GM23338 (cell line): ENCODE results near the gene ZNF267. TPM values are rescaled to one million over a fixed set of nuclear protein-coding genes. Genes with fewer than 3 reads are reported as not detected.

Experiments used
- ATAC-seq: fragments of 200-7000 bp; cut with Tn5 transposase; 3 replicates; pipeline ENCODE4 v1.9.1; 2020
- DNase-seq: peaks from one replicate; pipeline ENCODE4 v3.0.0-alpha.2; 2015; ENCODE audit warnings: low spot score
- H2AFZ ChIP-seq: fragments of 200-600 bp; sonication (generic); 2 replicates; pipeline ENCODE4 v1.8.0; 2016; ENCODE audit warnings: antibody characterized with exemption, mild to moderate bottlenecking, moderate library complexity
- H3F3A ChIP-seq: fragments of 200-600 bp; sonication (generic); replicated peaks from 2 replicates; pipeline ENCODE4 v1.8.0; 2017; ENCODE audit warnings: antibody characterized with exemption, mixed run types, low read depth
- H3K27ac ChIP-seq: fragments of 200-600 bp; sonication (generic); 2 replicates; pipeline ENCODE4 v1.6.1; 2016; ENCODE audit warnings: low read depth
- H3K27me3 ChIP-seq: fragments of 200-600 bp; sonication (generic); 2 replicates; pipeline ENCODE4 v1.8.0; 2016; ENCODE audit warnings: mild to moderate bottlenecking, mixed run types, moderate library complexity; ENCODE audit not compliant: insufficient read depth
- H3K36me3 ChIP-seq: fragments of 200-600 bp; sonication (generic); 2 replicates; pipeline ENCODE4 v1.8.0; 2016; ENCODE audit warnings: mild to moderate bottlenecking; ENCODE audit not compliant: insufficient read depth
- H3K4me1 ChIP-seq: fragments of 200-600 bp; sonication (generic); 2 replicates; pipeline ENCODE4 v1.8.0; 2016; ENCODE audit warnings: mild to moderate bottlenecking, moderate library complexity; ENCODE audit not compliant: insufficient read depth
- H3K4me2 ChIP-seq: fragments of 200-600 bp; sonication (generic); 2 replicates; pipeline ENCODE4 v1.7.1; 2017; ENCODE audit warnings: mixed run types
- H3K4me3 ChIP-seq: fragments of 200-600 bp; sonication (generic); 2 replicates; pipeline ENCODE4 v1.6.1; 2016; ENCODE audit warnings: mixed run types
- H3K79me2 ChIP-seq: fragments of 200-600 bp; sonication (generic); replicated peaks from 2 replicates; pipeline ENCODE4 v1.8.0; 2017; ENCODE audit warnings: mild to moderate bottlenecking; ENCODE audit not compliant: insufficient read depth
- H3K9me2 ChIP-seq: fragments of 200-600 bp; sonication (generic); 2 replicates; pipeline ENCODE4 v1.8.0; 2017; ENCODE audit not compliant: insufficient read depth
- H4K20me1 ChIP-seq: fragments of 200-600 bp; sonication (generic); replicated peaks from 2 replicates; pipeline ENCODE4 v1.8.0; 2017; ENCODE audit warnings: mild to moderate bottlenecking; ENCODE audit not compliant: insufficient read depth
- H3K27ac Mint-ChIP-seq: 2 replicates; pipeline ENCODE4 v1.8.0; 2020; ENCODE audit warnings: inconsistent platforms, mild to moderate bottlenecking, moderate library complexity, mixed read lengths
- H3K27me3 Mint-ChIP-seq: 3 replicates; pipeline ENCODE4 v1.8.0; 2022; ENCODE audit warnings: low read depth, mild to moderate bottlenecking, moderate library complexity, mixed read lengths, inconsistent platforms; ENCODE audit not compliant: insufficient read depth, poor library complexity
- H3K36me3 Mint-ChIP-seq: 3 replicates; pipeline ENCODE4 v1.8.0; 2021; ENCODE audit warnings: low read depth, mild to moderate bottlenecking, inconsistent platforms, moderate library complexity, mixed read lengths
- H3K4me1 Mint-ChIP-seq: 3 replicates; pipeline ENCODE4 v1.8.0; 2020; ENCODE audit warnings: mild to moderate bottlenecking, inconsistent platforms, mixed read lengths
- H3K4me3 Mint-ChIP-seq: 3 replicates; pipeline ENCODE4 v1.8.0; 2021; ENCODE audit warnings: moderate library complexity, mild to moderate bottlenecking, inconsistent platforms, mixed read lengths
- H3K9me3 Mint-ChIP-seq: 3 replicates; pipeline ENCODE4 v1.8.0; 2020; ENCODE audit warnings: moderate library complexity, mild to moderate bottlenecking, inconsistent platforms, mixed read lengths
- CREB1 ChIP-seq: fragments of 250-450 bp; sonication (Bioruptor Pico); IDR thresholded peaks from 2 replicates; pipeline ENCODE4 v1.5.0; 2020; ENCODE audit warnings: low read depth, mild to moderate bottlenecking, moderate library complexity
- CTCF ChIP-seq, 2 experiments: fragments of 200-600 bp in 1 of 2; sonication (generic) in 1 of 2; conservative IDR thresholded peaks; 2 replicates each; pipeline versions ENCODE4 v1.5.1 to v1.6.1; 2016 to 2017; ENCODE audit warnings: antibody characterized with exemption in 2 of 2, low read depth in 2 of 2, mild to moderate bottlenecking in 2 of 2, moderate library complexity in 1 of 2
- EZH2 ChIP-seq: fragments of 200-600 bp; sonication (generic); IDR thresholded peaks from one replicate; pipeline ENCODE4 v1.8.0; 2017; ENCODE audit warnings: antibody characterized with exemption, mild to moderate bottlenecking, low read depth; ENCODE audit not compliant: unreplicated experiment
- EZH2phosphoT487 ChIP-seq: fragments of 200-600 bp; sonication (generic); IDR thresholded peaks from one replicate; pipeline ENCODE4 v1.8.1; 2018; ENCODE audit warnings: antibody characterized with exemption; ENCODE audit not compliant: unreplicated experiment
- JUNB ChIP-seq: IDR thresholded peaks from one replicate; pipeline ENCODE4 v1.6.1; 2016; ENCODE audit warnings: antibody characterized with exemption; ENCODE audit not compliant: unreplicated experiment
- NANOG ChIP-seq: IDR thresholded peaks from 2 replicates; pipeline ENCODE4 v1.6.1; 2016; ENCODE audit warnings: antibody characterized with exemption, borderline replicate concordance
- POLR2AphosphoS5 ChIP-seq: IDR thresholded peaks from 2 replicates; pipeline ENCODE4 v1.6.1; 2016; ENCODE audit warnings: antibody characterized with exemption, low read depth
- REST ChIP-seq: IDR thresholded peaks from one replicate; pipeline ENCODE4 v1.6.1; 2018; ENCODE audit warnings: antibody characterized with exemption; ENCODE audit not compliant: unreplicated experiment
- STAT1 ChIP-seq: IDR thresholded peaks from one replicate; pipeline ENCODE4 v1.6.1; 2016; ENCODE audit warnings: antibody characterized with exemption; ENCODE audit not compliant: unreplicated experiment
- ZNF114 ChIP-seq: fragments of 250-450 bp; sonication (Bioruptor Pico); IDR thresholded peaks from 2 replicates; pipeline ENCODE4 v1.5.0; 2020; ENCODE audit warnings: mild to moderate bottlenecking, moderate library complexity
- ZNF331 ChIP-seq: fragments of 250-450 bp; sonication (Bioruptor Pico); IDR thresholded peaks from 2 replicates; pipeline ENCODE4 v1.5.0; 2020; ENCODE audit warnings: low read depth, mild to moderate bottlenecking, moderate library complexity
- polyA plus RNA-seq: library from polyadenylated mRNA; unstranded; fragments of >200 nt; fragmentation: Nextera tagmentation; extraction: Ambion mirVana; gene quantifications from 2 replicates; pipeline ENCODE4 v1.2.1, GENCODE V29; 2016
- total RNA-seq: library from RNA; depleted of rRNA; stranded (reverse); fragments of >200 nt; shearing (Covaris generic); gene quantifications from 2 replicates; pipeline ENCODE4 v1.2.3, GENCODE V29; 2014
- TF ChIP-seq, protein P1 (sequence below): fragments of 250-450 bp; sonication (Bioruptor Pico); IDR thresholded peaks from 2 replicates; pipeline ENCODE4 v1.5.0; 2020; ENCODE audit warnings: mild to moderate bottlenecking, moderate library complexity
- TF ChIP-seq, protein P2 (sequence below): IDR thresholded peaks from 2 replicates; pipeline ENCODE4 v1.6.1; 2016; ENCODE audit warnings: antibody characterized with exemption

The ZNF267 gene
- total and polyA plus RNA-seq, 2 experiments from 2014 or later: 13.8 to 31.7 TPM

- H3K9me2 ChIP-seq: no peaks in the 10 kb centered on the region
- H3K36me3 ChIP-seq: no peaks in the 10 kb centered on the region
- no peaks in the 10 kb centered on the region for H4K20me1 ChIP-seq
- H3K4me1 Mint-ChIP-seq: no peaks in the 10 kb centered on the region
- no peak overlapping the region for H3K4me3 ChIP-seq
- no peaks in the 10 kb centered on the region for H3K4me1 ChIP-seq
- H3K9me3 Mint-ChIP-seq: peaks cover 91% of the 10 kb centered on the region
- H3F3A ChIP-seq: no peaks in the 10 kb centered on the region
- TF ChIP-seq EZH2 (no peak), POLR2AphosphoS5 (no peak), ZNF114 (CRISPR knock-in tag) (no peak), JUNB (no peak), CTCF (conservative IDR thresholded peaks at IDR 0.05; ENCODE audit: low read depth in 2 of 2) (no peak), ZNF331 (CRISPR knock-in tag) (no peak), REST (no peak), CREB1 (CRISPR knock-in tag) (no peak), NANOG (no peak), STAT1 (no peak), EZH2phosphoT487 (no peak)
- TF ChIP-seq, protein P1, sequence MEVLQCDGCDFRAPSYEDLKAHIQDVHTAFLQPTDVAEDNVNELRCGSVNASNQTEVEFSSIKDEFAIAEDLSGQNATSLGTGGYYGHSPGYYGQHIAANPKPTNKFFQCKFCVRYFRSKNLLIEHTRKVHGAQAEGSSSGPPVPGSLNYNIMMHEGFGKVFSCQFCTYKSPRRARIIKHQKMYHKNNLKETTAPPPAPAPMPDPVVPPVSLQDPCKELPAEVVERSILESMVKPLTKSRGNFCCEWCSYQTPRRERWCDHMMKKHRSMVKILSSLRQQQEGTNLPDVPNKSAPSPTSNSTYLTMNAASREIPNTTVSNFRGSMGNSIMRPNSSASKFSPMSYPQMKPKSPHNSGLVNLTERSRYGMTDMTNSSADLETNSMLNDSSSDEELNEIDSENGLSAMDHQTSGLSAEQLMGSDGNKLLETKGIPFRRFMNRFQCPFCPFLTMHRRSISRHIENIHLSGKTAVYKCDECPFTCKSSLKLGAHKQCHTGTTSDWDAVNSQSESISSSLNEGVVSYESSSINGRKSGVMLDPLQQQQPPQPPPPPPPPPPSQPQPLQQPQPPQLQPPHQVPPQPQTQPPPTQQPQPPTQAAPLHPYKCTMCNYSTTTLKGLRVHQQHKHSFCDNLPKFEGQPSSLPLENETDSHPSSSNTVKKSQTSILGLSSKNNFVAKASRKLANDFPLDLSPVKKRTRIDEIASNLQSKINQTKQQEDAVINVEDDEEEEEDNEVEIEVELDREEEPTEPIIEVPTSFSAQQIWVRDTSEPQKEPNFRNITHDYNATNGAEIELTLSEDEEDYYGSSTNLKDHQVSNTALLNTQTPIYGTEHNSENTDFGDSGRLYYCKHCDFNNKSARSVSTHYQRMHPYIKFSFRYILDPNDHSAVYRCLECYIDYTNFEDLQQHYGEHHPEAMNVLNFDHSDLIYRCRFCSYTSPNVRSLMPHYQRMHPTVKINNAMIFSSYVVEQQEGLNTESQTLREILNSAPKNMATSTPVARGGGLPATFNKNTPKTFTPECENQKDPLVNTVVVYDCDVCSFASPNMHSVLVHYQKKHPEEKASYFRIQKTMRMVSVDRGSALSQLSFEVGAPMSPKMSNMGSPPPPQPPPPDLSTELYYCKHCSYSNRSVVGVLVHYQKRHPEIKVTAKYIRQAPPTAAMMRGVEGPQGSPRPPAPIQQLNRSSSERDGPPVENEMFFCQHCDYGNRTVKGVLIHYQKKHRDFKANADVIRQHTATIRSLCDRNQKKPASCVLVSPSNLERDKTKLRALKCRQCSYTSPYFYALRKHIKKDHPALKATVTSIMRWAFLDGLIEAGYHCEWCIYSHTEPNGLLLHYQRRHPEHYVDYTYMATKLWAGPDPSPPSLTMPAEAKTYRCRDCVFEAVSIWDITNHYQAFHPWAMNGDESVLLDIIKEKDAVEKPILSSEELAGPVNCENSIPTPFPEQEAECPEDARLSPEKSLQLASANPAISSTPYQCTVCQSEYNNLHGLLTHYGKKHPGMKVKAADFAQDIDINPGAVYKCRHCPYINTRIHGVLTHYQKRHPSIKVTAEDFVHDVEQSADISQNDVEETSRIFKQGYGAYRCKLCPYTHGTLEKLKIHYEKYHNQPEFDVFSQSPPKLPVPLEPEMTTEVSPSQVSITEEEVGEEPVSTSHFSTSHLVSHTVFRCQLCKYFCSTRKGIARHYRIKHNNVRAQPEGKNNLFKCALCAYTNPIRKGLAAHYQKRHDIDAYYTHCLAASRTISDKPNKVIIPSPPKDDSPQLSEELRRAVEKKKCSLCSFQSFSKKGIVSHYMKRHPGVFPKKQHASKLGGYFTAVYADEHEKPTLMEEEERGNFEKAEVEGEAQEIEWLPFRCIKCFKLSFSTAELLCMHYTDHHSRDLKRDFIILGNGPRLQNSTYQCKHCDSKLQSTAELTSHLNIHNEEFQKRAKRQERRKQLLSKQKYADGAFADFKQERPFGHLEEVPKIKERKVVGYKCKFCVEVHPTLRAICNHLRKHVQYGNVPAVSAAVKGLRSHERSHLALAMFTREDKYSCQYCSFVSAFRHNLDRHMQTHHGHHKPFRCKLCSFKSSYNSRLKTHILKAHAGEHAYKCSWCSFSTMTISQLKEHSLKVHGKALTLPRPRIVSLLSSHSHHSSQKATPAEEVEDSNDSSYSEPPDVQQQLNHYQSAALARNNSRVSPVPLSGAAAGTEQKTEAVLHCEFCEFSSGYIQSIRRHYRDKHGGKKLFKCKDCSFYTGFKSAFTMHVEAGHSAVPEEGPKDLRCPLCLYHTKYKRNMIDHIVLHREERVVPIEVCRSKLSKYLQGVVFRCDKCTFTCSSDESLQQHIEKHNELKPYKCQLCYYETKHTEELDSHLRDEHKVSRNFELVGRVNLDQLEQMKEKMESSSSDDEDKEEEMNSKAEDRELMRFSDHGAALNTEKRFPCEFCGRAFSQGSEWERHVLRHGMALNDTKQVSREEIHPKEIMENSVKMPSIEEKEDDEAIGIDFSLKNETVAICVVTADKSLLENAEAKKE (CRISPR knock-in tag): no peak
- TF ChIP-seq, protein P2, sequence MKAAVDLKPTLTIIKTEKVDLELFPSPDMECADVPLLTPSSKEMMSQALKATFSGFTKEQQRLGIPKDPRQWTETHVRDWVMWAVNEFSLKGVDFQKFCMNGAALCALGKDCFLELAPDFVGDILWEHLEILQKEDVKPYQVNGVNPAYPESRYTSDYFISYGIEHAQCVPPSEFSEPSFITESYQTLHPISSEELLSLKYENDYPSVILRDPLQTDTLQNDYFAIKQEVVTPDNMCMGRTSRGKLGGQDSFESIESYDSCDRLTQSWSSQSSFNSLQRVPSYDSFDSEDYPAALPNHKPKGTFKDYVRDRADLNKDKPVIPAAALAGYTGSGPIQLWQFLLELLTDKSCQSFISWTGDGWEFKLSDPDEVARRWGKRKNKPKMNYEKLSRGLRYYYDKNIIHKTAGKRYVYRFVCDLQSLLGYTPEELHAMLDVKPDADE: no peak
- H3K27me3 ChIP-seq: no peaks in the 10 kb centered on the region
- no peak overlapping the region for H3K27ac ChIP-seq
- no peak overlapping the region for H2AFZ ChIP-seq
- DNase-seq: no peak
- no peak overlapping the region for H3K27ac Mint-ChIP-seq
- no peak for ATAC-seq
- H3K79me2 ChIP-seq: no peaks in the 10 kb centered on the region
- no peak overlapping the region for H3K4me2 ChIP-seq
- H3K27me3 Mint-ChIP-seq: peaks cover 2% of the 10 kb centered on the region
- no peak overlapping the region for H3K4me3 Mint-ChIP-seq
- H3K36me3 Mint-ChIP-seq: peaks cover 2% of the 10 kb centered on the region; the same call in 2 of the 3 replicates
Observed at GRCh38 chr16:31860508-31860907, 13.1 kb upstream of the ZNF267 start.
